AG09309 (cell line): ENCODE measurements around the gene ABTB2.

ENCODE experiments used
- DNase-seq: peaks from one replicate; pipeline ENCODE4 v3.0.0-alpha.2; 2010; ENCODE audit warnings: low read depth
- H3K4me3 ChIP-seq: 2 replicates; pipeline ENCODE4 v1.5.1; 2011; ENCODE audit warnings: mild to moderate bottlenecking, low read depth, low read length, moderate library complexity; ENCODE audit not compliant: control insufficient read depth
- TF ChIP-seq, protein P1 (sequence below): IDR thresholded peaks from 2 replicates; pipeline ENCODE4 v1.5.1; 2011; ENCODE audit warnings: mild to moderate bottlenecking, low read depth, low read length, inconsistent platforms; ENCODE audit not compliant: insufficient read depth, control insufficient read depth; ENCODE audit errors: missing control alignments

ABTB2 gene

GRCh38 chr11:34226210-34226609 is 131.6 kb downstream of the ABTB2 start:
- DNase-seq = no peak
- no peak overlapping the region for H3K4me3 ChIP-seq
- TF ChIP-seq, protein P1, sequence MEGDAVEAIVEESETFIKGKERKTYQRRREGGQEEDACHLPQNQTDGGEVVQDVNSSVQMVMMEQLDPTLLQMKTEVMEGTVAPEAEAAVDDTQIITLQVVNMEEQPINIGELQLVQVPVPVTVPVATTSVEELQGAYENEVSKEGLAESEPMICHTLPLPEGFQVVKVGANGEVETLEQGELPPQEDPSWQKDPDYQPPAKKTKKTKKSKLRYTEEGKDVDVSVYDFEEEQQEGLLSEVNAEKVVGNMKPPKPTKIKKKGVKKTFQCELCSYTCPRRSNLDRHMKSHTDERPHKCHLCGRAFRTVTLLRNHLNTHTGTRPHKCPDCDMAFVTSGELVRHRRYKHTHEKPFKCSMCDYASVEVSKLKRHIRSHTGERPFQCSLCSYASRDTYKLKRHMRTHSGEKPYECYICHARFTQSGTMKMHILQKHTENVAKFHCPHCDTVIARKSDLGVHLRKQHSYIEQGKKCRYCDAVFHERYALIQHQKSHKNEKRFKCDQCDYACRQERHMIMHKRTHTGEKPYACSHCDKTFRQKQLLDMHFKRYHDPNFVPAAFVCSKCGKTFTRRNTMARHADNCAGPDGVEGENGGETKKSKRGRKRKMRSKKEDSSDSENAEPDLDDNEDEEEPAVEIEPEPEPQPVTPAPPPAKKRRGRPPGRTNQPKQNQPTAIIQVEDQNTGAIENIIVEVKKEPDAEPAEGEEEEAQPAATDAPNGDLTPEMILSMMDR = no peak

DNA sequence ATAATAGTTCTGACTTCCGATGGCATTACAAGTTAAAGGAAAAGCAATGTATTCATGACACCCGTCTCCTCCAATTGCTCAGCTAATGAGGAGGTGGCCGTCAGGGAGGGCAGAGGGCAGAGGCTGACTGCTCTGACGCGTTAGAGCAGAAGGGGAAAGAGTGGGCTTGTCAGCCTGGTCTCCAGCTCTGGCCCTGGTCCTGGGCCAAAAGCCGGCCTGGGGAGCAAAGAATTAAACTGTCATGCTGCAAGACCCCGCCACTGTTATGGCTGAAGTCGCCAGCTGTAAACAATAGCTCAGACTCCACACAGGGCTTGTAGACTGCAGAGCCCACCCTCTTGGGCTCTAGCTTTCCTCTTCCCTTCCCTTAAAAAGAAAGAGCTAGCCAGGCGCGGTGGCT is 132.7 kb downstream of the ABTB2 start:
- DNase-seq = no peak
- TF ChIP-seq, protein P1 = no peak
- H3K4me3 ChIP-seq = no peak overlapping the region

DNA sequence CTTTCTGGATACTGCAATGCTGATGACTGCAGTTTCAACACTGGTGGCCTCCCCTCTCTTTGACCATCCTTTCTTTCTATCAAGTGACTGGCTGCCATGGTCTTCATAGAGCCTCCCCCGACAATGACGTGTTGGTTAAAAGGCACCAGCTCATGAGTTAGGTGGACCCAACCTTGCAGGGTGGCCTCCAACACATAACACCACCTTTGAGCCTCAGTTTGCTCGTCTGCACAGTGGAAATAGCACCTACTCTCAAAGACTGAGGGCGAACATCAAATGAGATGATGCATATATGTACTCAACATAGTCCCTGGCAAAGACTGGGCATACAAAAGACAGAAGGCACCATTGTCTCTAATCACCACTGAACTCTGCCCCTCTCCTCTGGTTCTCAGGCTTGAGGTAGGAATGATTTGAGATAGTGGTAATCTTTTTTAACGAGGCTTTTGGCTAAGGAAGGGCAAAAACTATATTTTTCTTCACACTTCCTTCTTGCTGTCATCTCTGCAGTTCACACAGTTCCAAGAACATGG is 133.3 kb downstream of the ABTB2 start:
- TF ChIP-seq, protein P1 = no peak
- no peak overlapping the region for H3K4me3 ChIP-seq
- no peak for DNase-seq

- DNase-seq = no peak
- no peak overlapping the region for H3K4me3 ChIP-seq
- TF ChIP-seq, protein P1 = no peak
Measured at GRCh38 chr11:34223907-34224306, 133.9 kb downstream of the ABTB2 start.

DNA sequence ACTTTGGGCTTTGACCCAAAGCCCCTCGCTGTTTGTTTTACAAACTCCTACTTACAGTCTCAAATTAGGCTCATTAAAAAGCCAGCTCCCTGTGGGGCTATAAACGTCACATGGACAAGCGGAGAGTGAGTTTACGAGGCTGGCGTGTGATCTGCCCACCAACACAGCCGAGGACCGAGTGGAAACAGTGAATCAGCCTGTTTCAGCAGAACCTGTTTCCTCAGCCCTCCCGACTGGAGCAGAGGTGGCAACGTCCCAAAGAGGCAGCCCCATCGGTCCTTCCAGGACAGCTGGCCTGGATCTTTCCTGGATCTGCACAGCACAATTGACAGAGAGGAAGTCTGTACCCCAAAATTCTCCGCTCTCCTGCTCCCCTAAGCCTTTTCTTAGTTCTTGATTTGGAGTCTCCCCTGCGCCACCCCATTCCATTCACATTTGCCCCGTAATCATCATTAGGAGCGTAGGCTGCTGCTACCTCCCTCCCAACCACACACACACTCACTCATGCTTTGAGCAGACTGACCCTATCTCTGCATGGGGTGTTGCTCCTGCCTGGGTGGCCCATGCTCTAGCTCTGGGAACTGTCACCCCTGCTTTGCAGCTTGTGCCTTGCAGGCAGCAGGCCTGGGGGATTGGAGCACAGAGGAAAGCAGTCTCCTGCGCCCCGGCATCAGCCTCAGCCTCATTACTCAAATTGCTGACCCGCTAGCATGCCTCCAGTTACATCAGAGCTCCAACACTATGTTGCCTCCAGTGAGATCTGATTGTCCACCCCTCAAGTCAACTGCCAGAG is 134.6 kb downstream of the ABTB2 start:
- TF ChIP-seq, protein P1 = no peak
- H3K4me3 ChIP-seq = no peak overlapping the region
- DNase-seq = peak; percentile 94

DNA sequence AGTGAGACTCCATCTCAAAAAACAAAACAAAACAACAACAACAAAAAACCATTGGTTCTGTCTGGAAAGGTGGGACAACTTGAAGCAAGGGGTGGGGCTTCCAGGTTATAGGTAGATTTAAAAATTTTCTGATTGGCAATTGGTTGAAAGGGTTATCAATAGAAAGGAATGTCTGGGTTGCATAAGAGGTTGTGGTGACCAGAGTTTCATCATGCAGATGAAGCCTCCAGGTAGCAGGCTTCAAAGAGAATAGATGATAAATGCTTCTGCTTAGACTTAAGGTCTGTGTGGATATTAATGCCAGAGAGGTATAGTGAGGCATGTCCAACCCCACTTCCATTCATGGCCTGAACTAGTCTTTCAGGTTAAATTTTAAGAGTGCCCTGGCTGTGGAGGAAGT is 135.8 kb downstream of the ABTB2 start:
- TF ChIP-seq, protein P1 = no peak
- no peak overlapping the region for H3K4me3 ChIP-seq
- DNase-seq = no peak
